Spleen (tissue), 11 donors: ENCODE measurements around the gene SLC35F5. TPM values are rescaled to one million over a fixed set of nuclear protein-coding genes. Genes with fewer than 3 reads are reported as not detected.

Experiments used
- DNase-seq: peaks from one replicate; pipeline ENCODE4 v3.0.0-alpha.2; 2020
- H3K27ac ChIP-seq, 8 donors: fragments of 200-600 bp; sonication (generic) in 7 of 8; 1 replicate in 4 of 8; 2 replicates in 4 of 8; pipeline versions ENCODE4 v1.5.0 to v1.8.0; 2016 to 2021; ENCODE audit warnings: inconsistent platforms in 4 of 8, mild to moderate bottlenecking in 4 of 8, moderate library complexity in 1 of 8
- H3K27me3 ChIP-seq, 7 donors: fragments of 200-600 bp; sonication (generic) in 6 of 7; replicated peaks in 1 of 7; 1 replicate in 4 of 7; 2 replicates in 3 of 7; pipeline versions ENCODE4 v1.5.0 to v1.8.0; 2016 to 2021; ENCODE audit warnings: inconsistent platforms in 3 of 7, mild to moderate bottlenecking in 1 of 7
- H3K36me3 ChIP-seq, 6 donors: fragments of 200-600 bp; sonication (generic) in 5 of 6; 1 replicate in 4 of 6; 2 replicates in 2 of 6; pipeline versions ENCODE4 v1.5.0 to v1.8.0; 2016 to 2021; ENCODE audit warnings: inconsistent platforms in 2 of 6
- H3K4me1 ChIP-seq, 6 donors: fragments of 200-600 bp; sonication (generic) in 5 of 6; 1 replicate in 3 of 6; 2 replicates in 3 of 6; pipeline versions ENCODE4 v1.5.0 to v1.8.0; 2016 to 2021; ENCODE audit warnings: inconsistent platforms in 3 of 6
- H3K4me3 ChIP-seq, 8 donors: fragments of 200-600 bp; sonication (generic) in 7 of 8; 1 replicate in 4 of 8; 2 replicates in 4 of 8; pipeline versions ENCODE4 v1.5.0 to v1.8.0; 2016 to 2021; ENCODE audit warnings: inconsistent platforms in 4 of 8, mild to moderate bottlenecking in 4 of 8, moderate library complexity in 2 of 8
- H3K9me3 ChIP-seq, 8 donors: fragments of 200-600 bp; sonication (generic) in 7 of 8; 1 replicate in 4 of 8; 2 replicates in 4 of 8; pipeline versions ENCODE4 v1.5.0 to v1.8.0; 2016 to 2021; ENCODE audit warnings: inconsistent platforms in 4 of 8
- CTCF ChIP-seq, 11 experiments: fragments of 200-600 bp in 7 of 11; fragments of 450-650 bp in 4 of 11; sonication (generic) in 4 of 11; IDR thresholded peaks in 8 of 11; conservative IDR thresholded peaks in 3 of 11; 1 replicate in 7 of 11; 2 replicates in 4 of 11; pipeline versions ENCODE4 v1.4.0 to v1.8.0; 2016 to 2021; ENCODE audit warnings: antibody characterized with exemption in 11 of 11, inconsistent platforms in 4 of 11, mild to moderate bottlenecking in 1 of 11
- POLR2A ChIP-seq, 3 donors: fragments of 450-650 bp; IDR thresholded peaks; one replicate each; pipeline ENCODE4 v1.5.1; 2017; ENCODE audit warnings: antibody characterized with exemption in 3 of 3, mild to moderate bottlenecking in 1 of 3
- POLR2AphosphoS5 ChIP-seq, 3 donors: sonication (generic); formaldehyde crosslinking; IDR thresholded peaks; one replicate each; pipeline ENCODE4 v1.5.1; 2017; ENCODE audit warnings: antibody characterized with exemption in 3 of 3
- whole genome bisulfite sequencing, 5 donors: extraction: QIAGEN DNeasy Blood & Tissue Kit in 3 of 5; methylation state at CpG; one replicate each; pipeline versions ENCODE4 v1.1.5 to v1.1.7; 2013 to 2018; 5-methylcytosine and 5-hydroxymethylcytosine counted together
- intact Hi-C: fragments of 100-400 bp; cut with DNase I; formaldehyde crosslinking; loops from one replicate; pipeline ENCODE4 v1.15.0; 2023; ENCODE audit warnings: low total_unique reads
- polyA plus RNA-seq, 3 donors: library from polyadenylated mRNA; stranded (reverse); fragments of 200-250 nt; gene quantifications; one replicate each; pipeline ENCODE4 v1.2.1, GENCODE V29; 2013
- total RNA-seq, 7 donors: library from RNA; depleted of rRNA in 3 of 7; stranded (reverse); fragments of >200 nt in 3 of 7; fragmentation: NEBNext Ultra II Directional in 4 of 7; extraction: Animal tissue kit (Norgen Biotek cat#: 25700) in 4 of 7; gene quantifications; one replicate each; pipeline versions ENCODE4 v1.1.0 to v1.2.1, GENCODE V29; 2016 to 2021
- donor health status: healthy with polysubstance abuse.
- donor health status: DM: no; HTN: no; CAD: no; lungs with moderate emphysema.
- donor health status: DM: no; HTN: no; CAD: no.
- donor health status: Bipolar disorder and iron deficiency.
- donor health status: healthy.
- donor health status: DM: no; HTN: no; CAD: no.
- donor health status: DM: yes; HTN: yes; CAD: no.

SLC35F5 gene
- total and polyA plus RNA-seq, 10 donors: 10.4 to 104 (median 56.1) TPM

- TF ChIP-seq POLR2A (IDR thresholded peaks at IDR 0.05): no peak
- no peak for TF ChIP-seq POLR2AphosphoS5 (IDR thresholded peaks at IDR 0.05)
- no peak for TF ChIP-seq CTCF (IDR thresholded peaks at IDR 0.05 in 8 of 11, conservative IDR thresholded peaks at IDR 0.05 in 3 of 11)
- no peak overlapping the region for H3K27ac ChIP-seq
- intact Hi-C loops: no loop called here
These were observed 6.1 kb downstream of the SLC35F5 start for GRCh38 chr2:113750385-113750784.

GRCh38 chr2:113741091-113741490 lies 15.4 kb downstream of the SLC35F5 start:
- peaks cover 0 to 100% (median 70%) of the 10 kb centered on the region in 6 donors for H3K36me3 ChIP-seq
- H3K4me1 ChIP-seq: no peaks in the 10 kb centered on the region
- H3K27me3 ChIP-seq: no peaks in the 10 kb centered on the region
- intact Hi-C loops: no loop called here
- no peak overlapping the region for H3K4me3 ChIP-seq
- 88 to 97% (median 93%) methylated on average over 1 of the region's 1 CpG for WGBS, 5 donors
- DNase-seq: no peak
- TF ChIP-seq POLR2AphosphoS5 (IDR thresholded peaks at IDR 0.05) (no peak), POLR2A (IDR thresholded peaks at IDR 0.05) (no peak), CTCF (IDR thresholded peaks at IDR 0.05 in 8 of 11, conservative IDR thresholded peaks at IDR 0.05 in 3 of 11) (no peak)
- no peaks in the 10 kb centered on the region for H3K9me3 ChIP-seq
- no peak overlapping the region for H3K27ac ChIP-seq

More at GRCh38 chr2:113750385-113750784, 6.1 kb downstream of the SLC35F5 start:
- Histone ChIP-seq H3K27me3 (no peaks in the 10 kb centered on the region), H3K36me3 (peaks cover 0 to 84% (median 43%) of the 10 kb centered on the region in 6 donors), H3K4me3 (no peak overlapping the region), H3K9me3 (no peaks in the 10 kb centered on the region), H3K4me1 (peaks cover 12 to 29% (median 16%) of the 10 kb centered on the region in 6 donors)
- WGBS, 5 donors: 94 to 98% (median 97%) methylated on average over 4 of the region's 4 CpGs
- DNase-seq: no peak

GRCh38 chr2:113739849-113740248 lies 16.6 kb downstream of the SLC35F5 start:
- intact Hi-C loops: loop anchor here (10.0 kb wide), 1 partner anchor 195 kb away; no protein-coding TSS in a partner anchor
- Histone ChIP-seq H3K9me3 (no peaks in the 10 kb centered on the region), H3K36me3 (peaks cover 0 to 100% (median 62%) of the 10 kb centered on the region in 6 donors), H3K27me3 (no peaks in the 10 kb centered on the region), H3K4me1 (no peaks in the 10 kb centered on the region), H3K27ac (no peak overlapping the region), H3K4me3 (no peak overlapping the region)
- WGBS, 5 donors: 88 to 95% (median 91%) methylated on average over 4 of the region's 4 CpGs
- no peak for DNase-seq
- no peak for TF ChIP-seq POLR2A (IDR thresholded peaks at IDR 0.05)
- TF ChIP-seq CTCF (IDR thresholded peaks at IDR 0.05 in 8 of 11, conservative IDR thresholded peaks at IDR 0.05 in 3 of 11): no peak
- no peak for TF ChIP-seq POLR2AphosphoS5 (IDR thresholded peaks at IDR 0.05)

GRCh38 chr2:113734185-113734584 lies 22.3 kb downstream of the SLC35F5 start:
- 56 to 66% (median 61%) methylated on average over 1 of the region's 1 CpG for WGBS, 5 donors
- no peaks in the 10 kb centered on the region for H3K27me3 ChIP-seq
- no peaks in the 10 kb centered on the region for H3K9me3 ChIP-seq
- H3K4me1 ChIP-seq: no peaks in the 10 kb centered on the region
- peaks cover 0 to 100% (median 12%) of the 10 kb centered on the region in 6 donors for H3K36me3 ChIP-seq
- H3K27ac ChIP-seq: no peak overlapping the region
- no peak for DNase-seq
- intact Hi-C loops: loop anchor here (10.0 kb wide), 1 partner anchor 201 kb away; no protein-coding TSS in a partner anchor
- no peak for TF ChIP-seq CTCF (IDR thresholded peaks at IDR 0.05 in 8 of 11, conservative IDR thresholded peaks at IDR 0.05 in 3 of 11)
- TF ChIP-seq POLR2AphosphoS5 (IDR thresholded peaks at IDR 0.05): no peak
- no peak for TF ChIP-seq POLR2A (IDR thresholded peaks at IDR 0.05)
- H3K4me3 ChIP-seq: no peak overlapping the region
